ENCODE results near the gene NT5E. TPM values are rescaled to one million over a fixed set of nuclear protein-coding genes. Genes with fewer than 3 reads are reported as not detected.

NT5E gene
- total and polyA plus RNA-seq, 2 experiments from 2014 or later: 0.18 to 1.5 TPM

GRCh38 chr6:85476532-85476931, 26.6 kb downstream of the NT5E start:
- Mint-ChIP-seq H3K27ac (no peak overlapping the region), H3K4me3 (no peak overlapping the region), H3K36me3 (ENCODE audit: low read depth) (peaks cover 4% of the 10 kb centered on the region; the same call in 2 of the 3 replicates), H3K9me3 (peaks cover 9% of the 10 kb centered on the region; the same call in 2 of the 3 replicates), H3K4me1 (peaks cover 9% of the 10 kb centered on the region; the same call in 1 of the 3 replicates), H3K27me3 (ENCODE audit: insufficient read depth, low read depth, poor library complexity) (peaks cover 2% of the 10 kb centered on the region)
- Histone ChIP-seq H3K79me2 (replicated peaks; ENCODE audit: insufficient read depth) (no peaks in the 10 kb centered on the region), H2AFZ (no peak overlapping the region; the same call in 1 of the 2 replicates), H3K27ac (ENCODE audit: low read depth) (no peak overlapping the region), H3K9me2 (ENCODE audit: insufficient read depth) (no peaks in the 10 kb centered on the region), H3F3A (replicated peaks; ENCODE audit: low read depth) (no peaks in the 10 kb centered on the region), H3K36me3 (ENCODE audit: insufficient read depth) (no peaks in the 10 kb centered on the region), H3K4me3 (no peak overlapping the region), H4K20me1 (replicated peaks; ENCODE audit: insufficient read depth) (no peaks in the 10 kb centered on the region), H3K4me1 (ENCODE audit: insufficient read depth) (no peaks in the 10 kb centered on the region), H3K4me2 (no peak overlapping the region), H3K27me3 (ENCODE audit: insufficient read depth) (no peaks in the 10 kb centered on the region)
- no peak for DNase-seq (ENCODE audit: low spot score)
- TF ChIP-seq CTCF (conservative IDR thresholded peaks at IDR 0.05; ENCODE audit: low read depth in 2 of 2) (peak in 1 of 2 experiments; percentile 36; a peak in 2 of 4 replicates), POLR2AphosphoS5 (IDR thresholded peaks at IDR 0.05; ENCODE audit: low read depth) (no peak)
- ATAC-seq: no peak

- no peak for ATAC-seq
- no peaks in the 10 kb centered on the region for H3F3A ChIP-seq (replicated peaks; ENCODE audit: low read depth)
- H3K27me3 Mint-ChIP-seq (ENCODE audit: insufficient read depth, low read depth, poor library complexity): peaks cover 2% of the 10 kb centered on the region
- no peak overlapping the region for H3K4me3 Mint-ChIP-seq
- H4K20me1 ChIP-seq (replicated peaks; ENCODE audit: insufficient read depth): no peaks in the 10 kb centered on the region
- no peaks in the 10 kb centered on the region for H3K4me1 ChIP-seq (ENCODE audit: insufficient read depth)
- H3K36me3 Mint-ChIP-seq (ENCODE audit: low read depth): peaks cover 4% of the 10 kb centered on the region; the same call in 2 of the 3 replicates
- peaks cover 13% of the 10 kb centered on the region; the same call in 1 of the 3 replicates for H3K4me1 Mint-ChIP-seq
- H3K27ac ChIP-seq (ENCODE audit: low read depth): no peak overlapping the region
- H3K4me2 ChIP-seq: no peak overlapping the region
- DNase-seq (ENCODE audit: low spot score): no peak
- no peak overlapping the region for H2AFZ ChIP-seq
- H3K27me3 ChIP-seq (ENCODE audit: insufficient read depth): no peaks in the 10 kb centered on the region
- no peaks in the 10 kb centered on the region for H3K79me2 ChIP-seq (replicated peaks; ENCODE audit: insufficient read depth)
- no peaks in the 10 kb centered on the region for H3K9me2 ChIP-seq (ENCODE audit: insufficient read depth)
- peaks cover 9% of the 10 kb centered on the region; the same call in 2 of the 3 replicates for H3K9me3 Mint-ChIP-seq
- H3K36me3 ChIP-seq (ENCODE audit: insufficient read depth): no peaks in the 10 kb centered on the region
- no peak overlapping the region for H3K27ac Mint-ChIP-seq
- no peak overlapping the region for H3K4me3 ChIP-seq
- TF ChIP-seq EZH2phosphoT487 (IDR thresholded peaks at IDR 0.05; ENCODE audit: unreplicated experiment) (no peak), NANOG (IDR thresholded peaks at IDR 0.05; ENCODE audit: borderline replicate concordance) (no peak), STAT1 (IDR thresholded peaks at IDR 0.05; ENCODE audit: unreplicated experiment) (no peak), EZH2 (IDR thresholded peaks at IDR 0.05; ENCODE audit: low read depth, unreplicated experiment) (no peak), REST (IDR thresholded peaks at IDR 0.05; ENCODE audit: unreplicated experiment) (no peak), ZNF114 (CRISPR knock-in tag; IDR thresholded peaks at IDR 0.05) (no peak), ZNF331 (CRISPR knock-in tag; IDR thresholded peaks at IDR 0.05; ENCODE audit: low read depth) (no peak), ETS1 (IDR thresholded peaks at IDR 0.05) (no peak)
Observed at GRCh38 chr6:85479208-85479607, 29.3 kb downstream of the NT5E start.
